OCI-LY1 (cell line): ENCODE measurements around the gene HSF2BP.

Experiments
- H2AFZ ChIP-seq: fragments of 200-600 bp; sonication (generic), shearing (Covaris generic); 2 replicates; pipeline ENCODE4 v1.6.0; 2014; ENCODE audit warnings: antibody characterized with exemption, mild to moderate bottlenecking, low read length
- H3F3A ChIP-seq: fragments of 200-600 bp; sonication (generic), shearing (Covaris generic); 2 replicates; pipeline ENCODE4 v1.6.0; 2014; ENCODE audit warnings: mild to moderate bottlenecking, antibody characterized with exemption, low read length, moderate library complexity; ENCODE audit not compliant: insufficient read depth
- H3K27ac ChIP-seq: fragments of 200-600 bp; sonication (generic); 2 replicates; pipeline ENCODE4 v1.5.1; 2014; ENCODE audit warnings: low read length, mixed run types, mild to moderate bottlenecking, low read depth; ENCODE audit not compliant: poor library complexity, severe bottlenecking
- H3K27me3 ChIP-seq: fragments of 200-600 bp; sonication (generic); 2 replicates; pipeline ENCODE4 v1.6.0; 2014; ENCODE audit warnings: antibody characterized with exemption, mild to moderate bottlenecking, low read length, moderate library complexity; ENCODE audit not compliant: insufficient read depth
- H3K36me3 ChIP-seq: fragments of 200-600 bp; sonication (generic); 2 replicates; pipeline ENCODE4 v1.6.1; 2014; ENCODE audit warnings: mild to moderate bottlenecking, antibody characterized with exemption, low read length, moderate library complexity, mixed read lengths; ENCODE audit not compliant: insufficient read depth
- H3K4me1 ChIP-seq: fragments of 200-600 bp; sonication (generic); 2 replicates; pipeline ENCODE4 v1.5.1; 2014; ENCODE audit warnings: mild to moderate bottlenecking, low read length, moderate library complexity; ENCODE audit not compliant: insufficient read depth, severe bottlenecking
- H3K4me2 ChIP-seq: fragments of 200-600 bp; sonication (generic), shearing (Covaris generic); 2 replicates; pipeline ENCODE4 v1.6.1; 2014; ENCODE audit warnings: low read length
- H3K4me3 ChIP-seq: fragments of 200-600 bp; sonication (generic); 2 replicates; pipeline ENCODE4 v1.5.1; 2014; ENCODE audit warnings: low read length, low read depth, mild to moderate bottlenecking, mixed read lengths; ENCODE audit not compliant: poor library complexity, severe bottlenecking
- H3K79me2 ChIP-seq: fragments of 200-600 bp; shearing (Covaris generic); 2 replicates; pipeline ENCODE4 v1.6.1; 2016; ENCODE audit warnings: mixed run types, low read length, mixed read lengths; ENCODE audit not compliant: insufficient read depth
- H3K9ac ChIP-seq: fragments of 200-600 bp; sonication (generic), shearing (Covaris generic); 2 replicates; pipeline ENCODE4 v1.6.1; 2014; ENCODE audit warnings: mild to moderate bottlenecking, low read length, mixed read lengths
- H3K9me2 ChIP-seq: fragments of 200-600 bp; sonication (generic), shearing (Covaris generic); 2 replicates; pipeline ENCODE4 v1.6.1; 2014; ENCODE audit warnings: low read depth, mild to moderate bottlenecking, low read length, mixed read lengths
- H3K9me3 ChIP-seq: fragments of 200-600 bp; shearing (Covaris generic); 2 replicates; pipeline ENCODE4 v1.6.1; 2014; ENCODE audit warnings: low read length, mixed read lengths
- H4K20me1 ChIP-seq: fragments of 200-600 bp; sonication (generic), shearing (Covaris generic); 2 replicates; pipeline ENCODE4 v1.6.0; 2016; ENCODE audit warnings: mild to moderate bottlenecking, low read length; ENCODE audit not compliant: insufficient read depth
- EZH2 ChIP-seq: fragments of 200-600 bp; sonication (generic), shearing (Covaris generic); IDR thresholded peaks from 2 replicates; pipeline ENCODE4 v1.8.0; 2017; ENCODE audit warnings: borderline replicate concordance, mixed run types, mild to moderate bottlenecking, antibody characterized with exemption, low read length, moderate library complexity, mixed read lengths
- TF ChIP-seq, protein P1 (sequence below): fragments of 200-600 bp; sonication (generic), shearing (Covaris generic); IDR thresholded peaks from 2 replicates; pipeline ENCODE4 v1.5.1; 2017; ENCODE audit warnings: mild to moderate bottlenecking, antibody characterized with exemption, low read length, moderate library complexity, mixed read lengths

HSF2BP gene

DNA sequence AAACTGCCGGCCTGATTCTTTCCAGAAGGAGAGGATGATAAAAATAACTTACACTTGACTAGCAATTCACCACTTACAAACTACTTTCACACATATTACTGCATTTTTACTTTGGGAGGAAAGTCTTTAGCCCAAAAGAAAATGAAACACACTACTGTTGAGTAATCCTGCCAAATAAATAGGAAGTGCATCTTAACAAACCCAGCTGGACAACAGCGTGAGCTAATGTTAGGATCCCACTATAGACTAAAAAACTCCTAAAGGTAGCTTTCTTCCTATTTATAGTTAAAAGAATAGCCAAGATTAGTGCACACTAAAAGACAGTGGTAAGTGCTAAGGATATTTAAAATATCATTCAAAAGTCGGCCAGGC lies 83.8 kb downstream of the HSF2BP start:
- Histone ChIP-seq H3K79me2 (no peaks in the 10 kb centered on the region), H3K27ac (no peak overlapping the region), H3K4me1 (no peaks in the 10 kb centered on the region), H3K9me3 (no peaks in the 10 kb centered on the region), H3K36me3 (no peaks in the 10 kb centered on the region), H3K9me2 (no peaks in the 10 kb centered on the region), H3K4me2 (no peak overlapping the region), H3K27me3 (peaks cover 3% of the 10 kb centered on the region; the same call in 1 of the 2 replicates), H3K4me3 (no peak overlapping the region), H3K9ac (no peak overlapping the region), H4K20me1 (no peaks in the 10 kb centered on the region), H2AFZ (no peak overlapping the region), H3F3A (no peaks in the 10 kb centered on the region)
- TF ChIP-seq, protein P1, sequence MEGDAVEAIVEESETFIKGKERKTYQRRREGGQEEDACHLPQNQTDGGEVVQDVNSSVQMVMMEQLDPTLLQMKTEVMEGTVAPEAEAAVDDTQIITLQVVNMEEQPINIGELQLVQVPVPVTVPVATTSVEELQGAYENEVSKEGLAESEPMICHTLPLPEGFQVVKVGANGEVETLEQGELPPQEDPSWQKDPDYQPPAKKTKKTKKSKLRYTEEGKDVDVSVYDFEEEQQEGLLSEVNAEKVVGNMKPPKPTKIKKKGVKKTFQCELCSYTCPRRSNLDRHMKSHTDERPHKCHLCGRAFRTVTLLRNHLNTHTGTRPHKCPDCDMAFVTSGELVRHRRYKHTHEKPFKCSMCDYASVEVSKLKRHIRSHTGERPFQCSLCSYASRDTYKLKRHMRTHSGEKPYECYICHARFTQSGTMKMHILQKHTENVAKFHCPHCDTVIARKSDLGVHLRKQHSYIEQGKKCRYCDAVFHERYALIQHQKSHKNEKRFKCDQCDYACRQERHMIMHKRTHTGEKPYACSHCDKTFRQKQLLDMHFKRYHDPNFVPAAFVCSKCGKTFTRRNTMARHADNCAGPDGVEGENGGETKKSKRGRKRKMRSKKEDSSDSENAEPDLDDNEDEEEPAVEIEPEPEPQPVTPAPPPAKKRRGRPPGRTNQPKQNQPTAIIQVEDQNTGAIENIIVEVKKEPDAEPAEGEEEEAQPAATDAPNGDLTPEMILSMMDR = no peak
- TF ChIP-seq EZH2 = no peak

DNA sequence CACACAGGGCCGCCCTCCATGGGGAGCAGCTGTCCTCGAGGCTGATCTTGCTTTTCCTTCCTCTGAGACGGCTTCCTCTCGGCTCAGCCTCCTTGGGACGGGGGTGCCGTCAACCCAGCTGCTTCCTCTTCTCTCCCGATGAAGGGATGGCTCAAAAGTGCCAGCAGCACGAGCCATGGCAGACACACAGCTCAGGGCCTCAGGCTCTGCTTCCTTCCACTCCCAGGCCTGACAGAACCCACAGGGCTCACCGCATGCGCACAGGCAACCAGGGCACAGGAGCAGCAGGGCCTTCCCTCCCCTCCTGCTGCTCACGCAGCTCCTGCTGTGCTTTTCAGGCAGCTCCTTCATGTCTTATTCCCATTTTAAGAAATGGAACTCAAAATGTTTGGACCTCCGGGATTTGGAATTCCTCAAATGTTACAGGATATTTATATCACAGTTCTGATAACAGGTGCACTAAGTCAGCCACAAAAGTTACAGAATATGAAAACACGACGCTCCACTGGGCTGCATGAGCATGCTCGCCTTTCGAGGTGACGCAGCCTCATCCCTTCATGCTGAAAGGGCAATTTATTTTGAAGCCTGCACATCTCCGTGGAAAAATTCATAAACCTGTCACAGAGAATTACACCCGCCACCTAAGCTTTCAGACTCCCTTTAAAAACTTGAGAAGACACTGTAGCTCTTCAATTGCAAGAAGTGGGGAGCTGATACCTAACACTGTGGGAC lies 84.4 kb downstream of the HSF2BP start:
- no peak overlapping the region for H3K27ac ChIP-seq
- no peaks in the 10 kb centered on the region for H3K9me2 ChIP-seq
- H3K4me2 ChIP-seq = no peak overlapping the region

DNA sequence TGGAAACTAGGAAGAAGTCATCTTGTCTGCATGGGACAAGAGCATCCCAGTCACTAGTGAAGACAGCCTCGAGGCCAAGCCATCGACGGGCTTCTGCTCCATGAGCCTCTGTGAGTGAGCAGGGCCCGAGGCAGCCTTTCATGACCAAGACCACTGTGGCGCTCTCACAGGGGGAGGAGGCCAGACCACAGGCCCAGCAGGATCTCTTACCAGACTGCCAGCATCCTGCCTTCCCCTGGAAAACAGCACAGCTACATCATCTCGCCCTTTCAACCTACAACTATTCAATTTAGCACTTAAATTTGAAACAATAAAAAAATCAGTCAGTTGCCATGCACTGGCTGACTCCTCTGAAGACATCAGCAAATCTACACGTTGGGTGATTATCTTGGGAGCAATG lies 85.4 kb downstream of the HSF2BP start:
- Histone ChIP-seq H3K4me1 (no peaks in the 10 kb centered on the region), H3K9me2 (no peaks in the 10 kb centered on the region), H3K4me2 (no peak overlapping the region)

More for the DNA sequence above, 84.4 kb downstream of the HSF2BP start:
- Histone ChIP-seq H3K9ac (no peak overlapping the region), H3K36me3 (no peaks in the 10 kb centered on the region), H3K79me2 (no peaks in the 10 kb centered on the region), H4K20me1 (no peaks in the 10 kb centered on the region), H3K4me3 (no peak overlapping the region), H2AFZ (no peak overlapping the region), H3K27me3 (no peaks in the 10 kb centered on the region), H3K4me1 (no peaks in the 10 kb centered on the region), H3K9me3 (no peaks in the 10 kb centered on the region), H3F3A (no peaks in the 10 kb centered on the region)
- no peak for TF ChIP-seq EZH2
- TF ChIP-seq, protein P1 = no peak

More for the DNA sequence above, 85.4 kb downstream of the HSF2BP start:
- no peak overlapping the region for H3K9ac ChIP-seq
- no peak for TF ChIP-seq EZH2
- TF ChIP-seq, protein P1 = no peak
- H3K79me2 ChIP-seq = no peaks in the 10 kb centered on the region
- H4K20me1 ChIP-seq = no peaks in the 10 kb centered on the region
- no peaks in the 10 kb centered on the region for H3K9me3 ChIP-seq
- no peaks in the 10 kb centered on the region for H3K27me3 ChIP-seq
- no peak overlapping the region for H3K27ac ChIP-seq
- H3K36me3 ChIP-seq = no peaks in the 10 kb centered on the region
- no peak overlapping the region for H2AFZ ChIP-seq
- H3K4me3 ChIP-seq = no peak overlapping the region
- no peaks in the 10 kb centered on the region for H3F3A ChIP-seq
